ENCODE measurements around the gene THOP1. TPM values are rescaled to one million over a fixed set of nuclear protein-coding genes. Genes with fewer than 3 reads are reported as not detected.

Gene THOP1
- total RNA-seq, 1 experiment from 2014 or later = 114 TPM

DNA sequence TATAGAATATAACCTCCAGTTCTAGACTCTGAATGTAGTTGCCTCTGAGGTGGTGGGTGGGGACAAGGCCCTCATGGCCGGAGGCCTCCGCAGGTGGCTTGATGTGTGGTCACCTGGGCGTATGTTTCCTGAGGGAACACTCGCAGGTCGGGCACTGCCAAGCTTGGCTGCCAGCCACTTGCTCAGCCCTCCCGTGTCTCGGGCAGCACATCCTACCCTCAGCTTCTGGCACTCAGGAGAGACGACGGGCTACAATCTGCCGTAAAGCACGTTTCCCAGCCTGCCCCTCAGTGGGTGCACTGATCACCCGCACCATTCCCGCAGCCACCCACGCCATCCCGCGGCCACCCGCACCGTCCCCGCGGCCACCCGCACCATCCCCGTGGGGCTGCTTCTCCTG is 15.2 kb downstream of the THOP1 start:
- Mint-ChIP-seq H3K27me3 (ENCODE audit: insufficient read depth, unreplicated experiment) (no peaks in the 10 kb centered on the region), H3K9me3 (ENCODE audit: unreplicated experiment) (no peaks in the 10 kb centered on the region), H3K36me3 (ENCODE audit: insufficient read depth, unreplicated experiment) (peaks cover 45% of the 10 kb centered on the region), H3K4me3 (ENCODE audit: unreplicated experiment) (no peak overlapping the region), H3K4me1 (ENCODE audit: insufficient read depth, unreplicated experiment) (no peaks in the 10 kb centered on the region), H3K27ac (ENCODE audit: low read depth, unreplicated experiment) (no peak overlapping the region)
- intact Hi-C loops (cut with micrococcal nuclease) = no loop called here
- ChIA-PET POLR2A (interaction anchor here (0.9 kb wide), 1 partner anchor 13 kb away, joined by 3 read pairs; no protein-coding TSS in a partner anchor), CTCF (interaction anchor here (0.7 kb wide), 1 partner anchor 50 kb away, joined by 4 read pairs; no protein-coding TSS in a partner anchor)
- BruUV-seq (replicated peaks) = no TSS peak
- TF ChIP-seq, protein P1, sequence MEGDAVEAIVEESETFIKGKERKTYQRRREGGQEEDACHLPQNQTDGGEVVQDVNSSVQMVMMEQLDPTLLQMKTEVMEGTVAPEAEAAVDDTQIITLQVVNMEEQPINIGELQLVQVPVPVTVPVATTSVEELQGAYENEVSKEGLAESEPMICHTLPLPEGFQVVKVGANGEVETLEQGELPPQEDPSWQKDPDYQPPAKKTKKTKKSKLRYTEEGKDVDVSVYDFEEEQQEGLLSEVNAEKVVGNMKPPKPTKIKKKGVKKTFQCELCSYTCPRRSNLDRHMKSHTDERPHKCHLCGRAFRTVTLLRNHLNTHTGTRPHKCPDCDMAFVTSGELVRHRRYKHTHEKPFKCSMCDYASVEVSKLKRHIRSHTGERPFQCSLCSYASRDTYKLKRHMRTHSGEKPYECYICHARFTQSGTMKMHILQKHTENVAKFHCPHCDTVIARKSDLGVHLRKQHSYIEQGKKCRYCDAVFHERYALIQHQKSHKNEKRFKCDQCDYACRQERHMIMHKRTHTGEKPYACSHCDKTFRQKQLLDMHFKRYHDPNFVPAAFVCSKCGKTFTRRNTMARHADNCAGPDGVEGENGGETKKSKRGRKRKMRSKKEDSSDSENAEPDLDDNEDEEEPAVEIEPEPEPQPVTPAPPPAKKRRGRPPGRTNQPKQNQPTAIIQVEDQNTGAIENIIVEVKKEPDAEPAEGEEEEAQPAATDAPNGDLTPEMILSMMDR (IDR thresholded peaks at IDR 0.05; ENCODE audit: unreplicated experiment) = no peak
- DNase-seq (ENCODE audit: unreplicated experiment) = no peak

DNA sequence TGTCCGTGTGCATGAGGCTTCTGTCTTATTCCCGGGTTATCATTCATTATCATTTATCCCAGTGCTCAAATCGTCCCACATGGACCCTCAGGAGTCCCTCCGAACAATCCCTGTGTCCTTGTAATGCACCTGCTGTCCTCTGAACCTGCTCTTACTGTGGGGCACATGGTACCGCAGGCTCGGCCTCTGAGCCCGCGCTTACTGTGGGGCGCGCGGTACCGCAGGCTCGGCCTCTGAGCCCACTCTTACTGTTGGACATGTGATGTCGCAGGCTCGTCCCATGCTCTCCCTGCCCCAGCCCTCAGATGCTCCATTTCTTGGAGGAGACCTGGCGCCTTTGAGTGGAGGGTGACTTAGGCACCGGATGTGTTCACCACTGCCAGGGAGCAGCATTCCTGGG is 17.5 kb downstream of the THOP1 start:
- no peak for DNase-seq (ENCODE audit: unreplicated experiment)
- Mint-ChIP-seq H3K9me3 (ENCODE audit: unreplicated experiment) (no peaks in the 10 kb centered on the region), H3K4me3 (ENCODE audit: unreplicated experiment) (no peak overlapping the region), H3K4me1 (ENCODE audit: insufficient read depth, unreplicated experiment) (no peaks in the 10 kb centered on the region), H3K27ac (ENCODE audit: low read depth, unreplicated experiment) (no peak overlapping the region), H3K36me3 (ENCODE audit: insufficient read depth, unreplicated experiment) (peaks cover 47% of the 10 kb centered on the region), H3K27me3 (ENCODE audit: insufficient read depth, unreplicated experiment) (no peaks in the 10 kb centered on the region)
- POLR2A ChIA-PET = no interaction called here
- TF ChIP-seq, protein P1 (IDR thresholded peaks at IDR 0.05; ENCODE audit: unreplicated experiment) = no peak
- CTCF ChIA-PET = no interaction called here
- BruUV-seq (replicated peaks) = no TSS peak
- intact Hi-C loops (cut with micrococcal nuclease) = no loop called here

DNA sequence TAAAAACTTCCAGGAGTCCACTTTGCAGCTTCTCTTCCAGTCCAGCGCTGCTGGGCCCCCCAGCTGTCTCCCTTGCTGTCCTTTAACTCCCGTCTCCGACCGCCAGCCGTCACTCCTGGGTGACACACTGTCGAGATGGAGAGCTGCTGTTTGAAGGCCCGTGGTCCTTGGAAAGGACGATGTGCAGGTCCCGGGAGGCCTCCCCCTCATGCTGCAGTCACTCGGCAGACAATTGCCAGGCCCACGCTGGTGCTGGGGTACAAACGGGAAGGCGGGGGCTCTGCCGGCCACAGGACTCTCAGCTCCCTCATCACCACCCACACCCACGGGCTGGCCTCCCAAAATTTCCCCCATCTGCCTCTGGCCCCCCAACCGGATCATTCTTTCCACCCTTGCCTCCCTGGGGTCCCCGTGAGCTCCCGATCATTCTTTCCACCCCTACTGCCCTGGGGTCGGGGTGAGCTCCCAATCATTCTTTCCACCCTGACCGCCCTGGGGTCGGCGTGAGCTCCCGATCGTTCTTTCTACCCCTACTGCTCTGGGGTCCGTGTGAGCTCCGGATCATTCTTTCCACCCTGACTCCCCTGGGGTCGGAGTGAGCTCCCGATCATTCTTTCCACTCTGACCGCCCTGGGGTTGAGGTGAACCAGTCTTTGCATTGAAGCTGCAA is 18.3 kb downstream of the THOP1 start:
- no peak overlapping the region for H3K27ac Mint-ChIP-seq (ENCODE audit: low read depth, unreplicated experiment)
- no peaks in the 10 kb centered on the region for H3K4me1 Mint-ChIP-seq (ENCODE audit: insufficient read depth, unreplicated experiment)
- TF ChIP-seq, protein P1 (IDR thresholded peaks at IDR 0.05; ENCODE audit: unreplicated experiment) = no peak
- DNase-seq (ENCODE audit: unreplicated experiment) = no peak
- H3K9me3 Mint-ChIP-seq (ENCODE audit: unreplicated experiment) = no peaks in the 10 kb centered on the region
- intact Hi-C loops (cut with micrococcal nuclease) = no loop called here
- BruUV-seq (replicated peaks) = no TSS peak
- peaks cover 46% of the 10 kb centered on the region for H3K36me3 Mint-ChIP-seq (ENCODE audit: insufficient read depth, unreplicated experiment)
- H3K4me3 Mint-ChIP-seq (ENCODE audit: unreplicated experiment) = no peak overlapping the region
- POLR2A ChIA-PET = no interaction called here
- CTCF ChIA-PET = no interaction called here
- no peaks in the 10 kb centered on the region for H3K27me3 Mint-ChIP-seq (ENCODE audit: insufficient read depth, unreplicated experiment)

DNA sequence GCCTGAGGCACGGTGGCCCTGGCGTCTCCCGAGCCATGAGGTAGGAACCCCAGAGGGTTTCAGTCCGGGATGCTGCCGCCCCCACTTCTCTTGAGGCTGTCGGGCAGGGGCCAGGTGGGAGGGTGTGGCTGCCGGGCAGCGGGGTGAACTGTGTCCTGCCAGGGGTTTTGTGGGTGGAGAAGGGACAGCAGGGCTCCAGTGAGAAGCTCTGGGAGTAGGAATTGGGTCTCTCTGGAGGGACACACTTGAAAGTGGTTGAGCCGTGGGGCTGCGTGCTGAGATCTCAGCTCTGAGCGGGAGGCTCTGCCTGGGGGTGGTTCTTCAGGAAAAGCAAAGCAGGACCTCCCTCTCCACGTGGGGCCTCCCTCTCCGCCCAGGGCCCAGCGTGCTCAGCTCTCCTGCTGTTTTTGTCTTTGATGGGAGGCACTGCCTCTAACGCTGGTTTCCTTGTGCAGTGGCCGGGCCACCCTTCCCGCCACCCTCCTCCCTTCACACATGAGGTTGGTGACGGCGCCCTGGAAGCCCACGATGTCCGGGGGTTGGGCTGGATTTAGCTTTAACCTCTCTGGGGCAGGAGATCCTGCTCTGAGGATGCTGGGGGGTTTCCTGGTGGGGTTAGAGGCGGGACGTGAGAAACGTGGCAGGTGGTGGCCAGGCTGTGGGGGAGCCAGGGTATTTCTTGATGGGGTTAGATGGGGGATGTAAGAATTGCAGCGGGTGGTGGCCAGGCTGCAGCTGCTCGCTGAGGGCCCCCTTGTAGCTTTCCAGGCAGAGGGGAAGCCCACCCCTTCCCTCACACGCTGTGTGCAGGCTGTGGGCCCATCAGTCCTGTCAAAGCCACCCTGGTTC is 19.1 kb downstream of the THOP1 start:
- ChIA-PET CTCF (no interaction called here), POLR2A (no interaction called here)
- intact Hi-C loops (cut with micrococcal nuclease) = no loop called here
- Mint-ChIP-seq H3K4me3 (ENCODE audit: unreplicated experiment) (no peak overlapping the region), H3K27me3 (ENCODE audit: insufficient read depth, unreplicated experiment) (no peaks in the 10 kb centered on the region), H3K27ac (ENCODE audit: low read depth, unreplicated experiment) (no peak overlapping the region), H3K9me3 (ENCODE audit: unreplicated experiment) (no peaks in the 10 kb centered on the region), H3K4me1 (ENCODE audit: insufficient read depth, unreplicated experiment) (no peaks in the 10 kb centered on the region), H3K36me3 (ENCODE audit: insufficient read depth, unreplicated experiment) (peaks cover 45% of the 10 kb centered on the region)
- DNase-seq (ENCODE audit: unreplicated experiment) = no peak
- TF ChIP-seq, protein P1 (IDR thresholded peaks at IDR 0.05; ENCODE audit: unreplicated experiment) = no peak
- no TSS peak for BruUV-seq (replicated peaks)

Measured in MCF 10A (cell line).